IPS DF 6.9 (cell line): ENCODE results near the gene WDCP.

ENCODE experiments used
- DNase-seq: peaks from one replicate; pipeline ENCODE4 v3.0.0-alpha.2; 2013; ENCODE audit warnings: low read depth, low spot score
- H3K27ac ChIP-seq: one replicate; pipeline ENCODE4 v1.5.1; 2013; ENCODE audit warnings: low read length, control low read depth
- H3K27me3 ChIP-seq: 2 replicates; pipeline ENCODE4 v1.6.1; 2013; ENCODE audit warnings: mild to moderate bottlenecking, low read length; ENCODE audit not compliant: control insufficient read depth, insufficient read depth
- H3K36me3 ChIP-seq: 2 replicates; pipeline ENCODE4 v1.6.1; 2013; ENCODE audit warnings: low read length; ENCODE audit not compliant: control insufficient read depth, insufficient read depth
- H3K4me1 ChIP-seq: 2 replicates; pipeline ENCODE4 v1.6.1; 2013; ENCODE audit warnings: low read length; ENCODE audit not compliant: control insufficient read depth, insufficient read depth
- H3K4me3 ChIP-seq: 2 replicates; pipeline ENCODE4 v1.5.1; 2013; ENCODE audit warnings: mild to moderate bottlenecking, low read length
- H3K9me3 ChIP-seq: 2 replicates; pipeline ENCODE4 v1.6.1; 2013; ENCODE audit warnings: low read length, inconsistent platforms; ENCODE audit not compliant: control insufficient read depth, insufficient read depth
- WGBS: extraction: QIAGEN DNeasy Blood & Tissue Kit; methylation state at CpG from one replicate; pipeline ENCODE4 v1.1.7; 2013; ENCODE audit warnings: mixed read lengths, missing lambda C conversion rate; ENCODE audit not compliant: insufficient read length, insufficient coverage; 5-methylcytosine and 5-hydroxymethylcytosine counted together

The WDCP gene

DNA sequence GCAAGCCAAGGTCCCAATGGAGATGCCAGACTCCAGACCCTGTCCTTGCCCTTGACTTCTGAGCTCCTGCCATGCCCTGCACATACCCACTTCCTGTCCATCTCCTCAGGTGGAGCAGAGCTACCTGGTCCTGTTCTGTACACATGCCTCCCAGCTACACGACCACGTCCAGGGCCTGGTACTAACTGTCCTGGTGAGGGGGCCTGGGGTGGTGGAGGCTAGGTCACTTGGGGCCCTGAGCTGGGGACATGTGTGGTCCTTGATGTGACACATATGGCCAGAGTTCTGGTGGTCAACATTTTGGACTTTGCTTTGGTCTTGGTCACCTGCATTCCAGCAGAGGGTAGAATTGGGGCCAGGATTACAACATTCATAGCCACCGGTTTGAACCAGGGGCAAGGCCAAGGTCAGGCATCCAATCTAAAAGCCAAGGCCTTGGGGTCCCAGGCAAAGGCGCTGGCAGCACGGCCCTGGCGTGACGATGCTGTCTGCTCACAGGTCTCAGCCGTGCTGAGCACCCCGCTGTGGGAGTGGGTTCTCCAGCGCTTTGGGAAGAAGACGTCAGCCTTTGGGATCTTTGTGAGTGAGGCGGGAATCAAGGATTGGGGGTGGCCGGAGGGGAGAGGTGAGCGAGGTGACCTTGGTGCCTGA is 24.7 kb downstream of the WDCP start:
- no peak for DNase-seq
- no peaks in the 10 kb centered on the region for H3K27me3 ChIP-seq
- WGBS, result no CpG with 5 or more reads among the region's 14 CpGs
- no peaks in the 10 kb centered on the region for H3K9me3 ChIP-seq
- H3K4me3 ChIP-seq, result no peak overlapping the region
- H3K36me3 ChIP-seq, result 0 out of 2 replicates have a peak, but pooled peaks cover 3% of the 10 kb centered on the region
- H3K4me1 ChIP-seq, result peaks cover 7% of the 10 kb centered on the region
- no peak overlapping the region for H3K27ac ChIP-seq

GRCh38 chr2:24021122-24021998 is 25.8 kb downstream of the WDCP start:
- WGBS, result no CpG with 5 or more reads among the region's 19 CpGs
- H3K4me1 ChIP-seq, result peaks cover 7% of the 10 kb centered on the region
- H3K36me3 ChIP-seq, result peaks cover 3% of the 10 kb centered on the region; the same call in 1 of the 2 replicates
- H3K27me3 ChIP-seq, result no peaks in the 10 kb centered on the region
- H3K27ac ChIP-seq, result no peak overlapping the region
- H3K4me3 ChIP-seq, result no peak overlapping the region
- H3K9me3 ChIP-seq, result no peaks in the 10 kb centered on the region
- peak; percentile 70 for DNase-seq

DNA sequence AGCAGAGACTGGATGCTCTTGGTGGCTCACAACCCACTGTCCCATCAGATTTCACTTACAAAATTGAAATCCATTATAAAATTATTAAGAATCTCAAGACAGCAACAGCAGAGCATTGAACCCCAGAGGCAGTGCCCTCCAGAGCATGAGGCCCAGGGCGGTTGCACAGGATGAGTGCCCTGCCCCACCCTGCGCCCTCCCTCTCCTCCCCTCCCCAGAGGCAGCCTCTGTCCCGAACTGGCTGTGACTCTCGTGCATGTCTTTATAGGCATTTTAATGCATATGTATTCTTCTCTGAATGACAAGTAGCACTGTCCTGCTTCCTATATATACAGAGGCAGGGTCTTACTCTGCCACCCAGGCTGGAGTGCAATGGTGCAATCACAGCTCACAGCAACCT is 26.9 kb downstream of the WDCP start:
- Histone ChIP-seq H3K4me1 (peaks cover 7% of the 10 kb centered on the region), H3K36me3 (peaks cover 3% of the 10 kb centered on the region; the same call in 1 of the 2 replicates), H3K27me3 (no peaks in the 10 kb centered on the region), H3K9me3 (no peaks in the 10 kb centered on the region), H3K4me3 (no peak overlapping the region), H3K27ac (no peak overlapping the region)
- no CpG with 5 or more reads among the region's 4 CpGs for WGBS
- no peak for DNase-seq

- Histone ChIP-seq H3K4me1 (peaks cover 4% of the 10 kb centered on the region), H3K36me3 (peaks cover 3% of the 10 kb centered on the region; the same call in 1 of the 2 replicates), H3K9me3 (no peaks in the 10 kb centered on the region), H3K27ac (no peak overlapping the region), H3K4me3 (no peak overlapping the region), H3K27me3 (no peaks in the 10 kb centered on the region)
- DNase-seq, result no peak
- WGBS, result no CpG with 5 or more reads among the region's 5 CpGs
Measured at GRCh38 chr2:24019729-24020128, 27.5 kb downstream of the WDCP start.

DNA sequence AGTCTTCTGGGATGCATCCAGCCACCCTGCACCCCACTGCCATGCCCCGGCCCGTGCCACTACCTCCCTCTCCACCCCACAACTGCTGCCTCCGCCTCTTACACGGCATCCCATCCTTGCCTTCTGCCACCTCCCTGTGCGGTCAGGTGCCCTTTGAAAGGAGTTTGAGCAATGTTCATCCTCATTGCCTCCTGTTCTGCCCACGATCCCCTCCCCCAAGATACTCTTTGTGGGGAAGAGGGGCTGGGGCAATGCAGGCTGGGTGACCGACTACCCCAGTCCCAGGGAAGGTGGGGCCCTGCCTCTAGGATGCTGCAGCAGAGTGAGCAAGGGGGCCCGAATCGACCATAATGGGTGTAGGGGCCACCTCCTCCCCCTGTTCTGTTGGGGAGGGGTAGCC is 28.9 kb downstream of the WDCP start:
- H3K27ac ChIP-seq, result no peak overlapping the region
- no peaks in the 10 kb centered on the region for H3K27me3 ChIP-seq
- H3K9me3 ChIP-seq, result no peaks in the 10 kb centered on the region
- H3K4me3 ChIP-seq, result no peak overlapping the region
- DNase-seq, result no peak
- no CpG with 5 or more reads among the region's 9 CpGs for WGBS
- H3K36me3 ChIP-seq, result peaks cover 3% of the 10 kb centered on the region; the same call in 1 of the 2 replicates
- H3K4me1 ChIP-seq, result peaks cover 4% of the 10 kb centered on the region

DNA sequence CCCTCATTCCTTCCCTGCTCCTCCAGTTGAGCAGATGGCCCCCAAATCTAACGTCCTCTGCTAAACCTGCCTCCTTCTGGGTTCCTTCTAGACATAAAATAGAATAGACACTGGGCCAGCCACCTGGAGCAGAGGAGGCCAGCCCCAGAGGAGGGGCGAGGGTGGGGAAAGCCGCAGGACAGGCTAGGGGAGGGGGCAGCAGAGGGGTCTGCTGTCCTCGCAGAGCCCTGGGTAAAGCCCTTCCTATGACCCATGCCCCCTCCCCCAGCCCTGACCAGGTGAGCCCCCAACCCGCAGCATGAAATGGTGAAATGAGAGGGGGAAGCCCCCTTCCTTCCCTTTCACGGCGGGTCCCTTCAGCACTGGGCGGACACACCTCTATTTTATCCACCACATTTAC is 29.5 kb downstream of the WDCP start:
- Histone ChIP-seq H3K27me3 (no peaks in the 10 kb centered on the region), H3K4me1 (peaks cover 4% of the 10 kb centered on the region), H3K9me3 (no peaks in the 10 kb centered on the region), H3K36me3 (no peaks in the 10 kb centered on the region; the same call in 1 of the 2 replicates), H3K27ac (no peak overlapping the region), H3K4me3 (no peak overlapping the region)
- DNase-seq, result no peak
- WGBS, result no CpG with 5 or more reads among the region's 8 CpGs

- Histone ChIP-seq H3K9me3 (no peaks in the 10 kb centered on the region), H3K4me1 (peaks cover 4% of the 10 kb centered on the region), H3K36me3 (no peaks in the 10 kb centered on the region; the same call in 1 of the 2 replicates), H3K27ac (no peak overlapping the region), H3K4me3 (no peak overlapping the region), H3K27me3 (no peaks in the 10 kb centered on the region)
- WGBS, result no CpG with 5 or more reads among the region's 35 CpGs
- DNase-seq, result no peak
Measured at GRCh38 chr2:24016853-24017703, 30.1 kb downstream of the WDCP start.

- Histone ChIP-seq H3K27me3 (no peaks in the 10 kb centered on the region), H3K27ac (no peak overlapping the region), H3K9me3 (no peaks in the 10 kb centered on the region), H3K4me1 (peaks cover 2% of the 10 kb centered on the region), H3K36me3 (no peaks in the 10 kb centered on the region; the same call in 1 of the 2 replicates), H3K4me3 (no peak overlapping the region)
- WGBS, result no CpG with 5 or more reads among the region's 9 CpGs
- DNase-seq, result no peak
Measured at GRCh38 chr2:24016376-24016761, 30.8 kb downstream of the WDCP start.

DNA sequence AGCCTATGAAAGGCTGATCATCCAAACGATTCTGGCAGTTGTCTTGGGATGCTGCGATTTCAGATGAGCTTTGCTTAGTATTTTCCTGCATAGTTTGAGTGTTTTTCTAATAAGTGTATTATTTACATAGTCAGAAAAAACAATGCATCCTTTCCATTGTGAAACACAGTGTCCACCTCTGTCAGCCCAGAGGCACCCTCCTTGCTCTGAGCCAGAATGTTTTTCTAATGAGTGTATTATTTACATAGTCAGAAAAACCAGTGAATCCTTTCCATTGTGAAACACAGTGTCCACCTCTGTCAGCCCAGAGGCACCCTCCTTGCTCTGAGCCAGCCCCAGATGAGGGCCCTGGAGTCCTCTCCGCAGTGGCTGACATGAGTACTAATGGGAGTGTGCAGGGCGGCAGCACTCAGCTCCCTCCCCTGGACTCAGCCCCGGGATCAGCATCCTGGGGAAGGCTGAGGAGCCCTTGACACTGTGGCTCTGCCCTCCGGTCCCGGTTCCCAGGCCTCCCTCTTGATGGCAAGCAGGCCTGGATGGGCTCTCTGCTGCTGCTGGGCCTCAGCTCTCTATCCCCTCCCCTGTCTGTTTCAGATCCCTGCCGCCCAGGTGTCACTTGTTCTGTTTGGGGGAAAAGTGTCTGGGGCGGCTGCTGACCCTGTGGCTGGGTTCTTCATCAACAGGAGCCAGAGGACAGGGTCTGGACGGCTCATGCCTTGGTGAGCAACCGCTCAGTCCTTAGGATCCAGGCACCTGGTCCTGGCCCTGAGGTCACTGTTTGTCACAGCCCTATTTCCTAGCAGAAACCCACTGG is 31.4 kb downstream of the WDCP start:
- no peak for DNase-seq
- WGBS, result no CpG with 5 or more reads among the region's 11 CpGs
- H3K27ac ChIP-seq, result no peak overlapping the region

More for the DNA sequence above, 31.4 kb downstream of the WDCP start:
- Histone ChIP-seq H3K9me3 (no peaks in the 10 kb centered on the region), H3K36me3 (no peaks in the 10 kb centered on the region; the same call in 1 of the 2 replicates), H3K4me1 (peaks cover 4% of the 10 kb centered on the region), H3K4me3 (no peak overlapping the region), H3K27me3 (no peaks in the 10 kb centered on the region)
